HG03469 (cell line): ENCODE measurements around the gene ANKRD34C.
"Not testable (repeated sequence)": the region's sequence is repeated elsewhere in the genome, so short reads cannot be mapped to it uniquely, and the experiment has no call there.

Experiments used
- ATAC-seq: cut with Tn5 transposase; IDR thresholded peaks from one replicate; pipeline ENCODE4 v1.9.1; 2021; ENCODE audit warnings: mild to moderate bottlenecking, moderate library complexity, moderate number of reproducible peaks; ENCODE audit not compliant: unreplicated experiment

ANKRD34C gene

DNA sequence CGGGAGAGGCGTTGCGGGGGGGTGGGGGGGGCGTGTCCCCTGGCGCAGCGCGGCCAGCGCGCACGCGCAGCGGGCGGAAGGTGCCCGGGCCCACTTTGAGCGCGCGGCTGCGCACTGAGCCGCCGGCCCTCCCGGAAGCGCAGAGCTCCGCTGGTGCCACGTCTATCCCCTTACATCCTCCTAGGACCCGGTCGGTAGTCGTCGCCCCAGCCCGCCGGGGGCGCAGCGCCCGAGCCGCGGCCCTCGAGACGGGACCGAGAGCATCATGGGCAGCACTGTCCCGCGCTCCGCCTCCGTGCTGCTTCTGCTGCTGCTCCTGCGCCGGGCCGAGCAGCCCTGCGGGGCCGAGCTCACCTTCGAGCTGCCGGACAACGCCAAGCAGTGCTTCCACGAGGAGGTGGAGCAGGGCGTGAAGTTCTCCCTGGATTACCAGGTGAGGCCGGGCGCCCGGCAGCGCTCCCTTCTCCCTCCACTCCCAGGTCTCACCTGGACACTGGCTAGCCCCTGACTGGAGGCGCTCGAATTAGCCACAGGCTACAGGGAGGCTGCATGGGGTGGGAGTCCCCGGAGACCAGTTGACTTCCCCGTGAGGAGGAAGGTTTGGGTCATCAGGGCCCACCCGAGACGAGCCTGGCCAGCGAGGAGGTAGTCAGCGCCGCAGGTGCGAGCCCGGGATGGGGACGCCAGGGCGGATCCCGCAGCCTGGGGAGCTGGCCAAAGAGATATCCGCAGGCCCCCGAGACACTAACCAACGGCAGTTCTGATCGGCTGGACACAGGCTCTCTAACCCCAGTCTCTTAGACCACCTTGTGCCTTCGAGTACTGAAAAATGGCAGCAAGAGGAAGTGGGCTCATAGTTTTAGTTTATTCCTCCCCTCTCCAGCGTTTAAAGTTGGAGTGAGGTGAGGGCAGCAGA, 28.7 kb downstream of the ANKRD34C start, which contains the start of gene TMED3:
TSS of gene TMED3 (plus strand) at position 128 of the 916 bp plus-strand sequence. CDS start at position 266, 138 bp downstream.
- ATAC-seq, result peak; percentile 85

DNA sequence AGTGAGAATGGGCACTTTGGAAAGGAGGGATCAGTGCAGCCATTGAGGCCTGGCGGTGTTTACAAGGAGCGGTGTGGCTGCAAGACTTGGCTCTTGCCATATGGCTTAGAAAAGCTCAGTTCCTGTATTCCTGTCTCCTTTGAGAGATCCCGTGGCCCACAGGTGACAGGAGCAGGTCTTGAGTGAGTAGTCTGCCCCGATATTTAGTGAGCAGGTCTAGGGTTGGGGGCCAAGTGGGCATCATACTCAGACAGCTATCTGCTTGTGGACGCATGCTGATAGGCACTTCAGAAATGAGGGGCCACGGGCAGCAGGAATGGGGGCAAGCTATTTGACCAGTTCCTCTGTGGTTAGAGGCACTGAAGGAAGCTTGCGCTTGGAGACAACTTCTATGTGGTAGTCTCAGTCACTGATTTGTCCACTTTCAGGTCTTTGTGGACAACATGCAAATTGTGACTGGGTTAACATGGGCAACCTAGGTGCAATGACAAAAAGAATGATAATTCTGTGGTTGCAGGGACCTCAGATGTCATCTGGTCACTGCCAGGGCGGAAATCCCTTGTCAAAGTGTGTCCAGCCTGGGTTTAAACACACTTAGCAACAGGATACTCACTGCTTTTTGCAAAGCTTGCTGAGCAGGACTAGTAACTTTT, 29.5 kb downstream of the ANKRD34C start:
- ATAC-seq, result no peak

DNA sequence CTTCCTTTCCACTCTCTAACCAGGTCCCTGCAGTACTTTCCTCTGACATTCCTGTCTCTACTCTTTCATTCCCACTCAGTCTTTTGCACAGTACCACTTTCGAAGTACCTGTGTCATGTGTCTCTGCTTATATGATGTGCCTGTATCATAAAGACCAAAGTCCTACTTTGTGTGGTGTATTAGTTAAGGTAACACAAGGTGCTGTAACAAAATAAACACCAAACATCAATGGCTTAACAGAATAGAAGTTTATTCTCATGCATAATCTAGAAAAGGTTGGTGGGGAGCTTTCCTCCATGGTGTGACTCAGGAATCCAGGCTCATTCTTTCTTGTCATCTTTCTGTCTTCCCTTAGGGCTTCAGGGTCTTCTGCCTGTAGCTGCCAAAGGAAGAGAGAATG, 31.7 kb downstream of the ANKRD34C start:
- no peak for ATAC-seq

DNA sequence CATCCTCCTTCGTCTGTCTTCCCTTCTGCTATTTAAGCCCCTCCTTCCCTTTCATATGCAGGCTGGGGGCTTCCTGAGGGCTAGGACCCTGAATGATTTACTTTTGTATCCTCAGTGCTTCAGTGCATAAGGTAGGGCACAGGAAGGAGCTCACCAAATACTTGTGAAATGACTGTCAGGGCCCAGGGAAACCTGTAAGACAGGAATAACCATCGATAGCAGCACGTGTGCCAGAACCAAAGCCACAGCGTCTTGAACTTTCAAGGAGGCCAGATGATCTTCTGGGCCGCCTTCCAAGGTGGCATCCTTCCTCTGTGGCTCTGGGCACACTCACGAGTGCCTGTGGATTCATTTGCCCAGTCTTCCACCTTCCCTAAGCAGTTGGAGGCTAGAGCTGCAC, 32.3 kb downstream of the ANKRD34C start:
- ATAC-seq, result no peak

DNA sequence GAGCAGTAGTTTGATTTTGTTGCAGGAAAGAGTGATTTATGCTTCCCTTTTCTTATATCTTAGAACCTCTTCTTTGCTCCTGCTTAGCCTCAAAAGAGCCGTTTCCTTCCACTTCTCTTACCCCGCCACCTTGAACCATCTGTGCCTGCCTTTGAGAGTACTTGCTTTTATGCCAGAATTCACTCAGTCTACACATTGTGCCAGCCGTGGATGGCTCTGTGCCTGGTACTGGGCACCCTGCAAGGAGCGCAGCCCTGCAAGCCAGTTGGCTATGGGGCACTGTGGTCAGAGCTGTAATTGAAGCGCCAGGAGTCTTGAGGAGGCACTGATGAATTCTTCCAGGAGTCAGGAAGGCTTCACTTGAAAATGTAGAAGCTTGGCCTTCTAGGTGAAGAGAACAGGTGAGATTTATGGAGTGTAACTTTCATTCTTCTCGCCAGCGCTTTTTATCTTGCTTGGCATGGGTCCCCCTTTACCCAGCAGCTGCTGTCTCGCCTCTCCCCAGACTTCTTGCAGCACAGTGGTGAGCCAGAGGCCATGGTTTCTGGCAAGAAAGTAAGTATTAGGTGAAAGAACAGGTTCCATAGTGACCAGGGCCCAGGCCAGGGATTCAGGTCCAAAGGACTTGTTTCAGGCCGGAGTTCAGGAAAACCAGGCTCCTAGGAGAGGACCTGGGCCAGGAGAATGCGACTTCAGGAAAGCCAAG, 33.3 kb downstream of the ANKRD34C start:
- no peak for ATAC-seq

DNA sequence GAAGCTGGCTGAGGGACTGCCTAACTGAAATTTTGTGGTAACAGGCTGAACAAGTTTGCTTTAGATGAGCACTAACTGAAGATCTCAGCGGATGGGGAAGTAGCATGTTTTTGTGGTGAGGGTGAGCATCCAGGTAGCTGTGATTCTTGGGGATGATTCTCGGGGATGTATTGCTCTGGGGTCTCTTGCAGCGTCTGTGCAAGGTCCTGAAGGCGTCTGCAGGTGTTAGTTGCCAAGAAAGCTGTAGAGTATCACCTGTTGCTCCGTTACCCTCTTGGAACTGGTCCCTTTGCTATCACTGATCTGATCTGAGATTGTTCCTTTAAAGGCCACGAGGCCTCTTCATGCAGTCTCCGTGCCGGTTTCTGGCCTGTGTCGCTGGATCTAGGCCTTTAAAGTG, 34.3 kb downstream of the ANKRD34C start:
- ATAC-seq, result no peak

DNA sequence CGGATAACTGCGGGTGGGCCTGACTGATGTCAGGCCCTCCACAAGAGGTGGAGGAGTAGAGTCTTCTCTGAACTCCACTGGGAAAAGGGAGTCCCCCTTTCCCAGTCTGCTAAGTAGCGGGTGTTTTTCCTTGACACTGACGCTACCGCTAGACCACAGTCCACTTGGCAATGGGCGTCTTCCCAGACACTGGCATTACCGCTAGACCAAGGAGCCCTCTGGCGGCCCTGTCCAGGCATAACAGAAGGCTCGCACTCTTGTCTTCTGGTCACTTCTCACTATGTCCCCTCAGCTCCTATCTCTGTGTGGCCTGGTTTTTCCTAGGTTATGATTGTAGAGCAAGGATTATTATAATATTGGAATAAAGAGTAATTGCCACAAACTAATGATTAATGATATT, 37.5 kb downstream of the ANKRD34C start:
- not testable (repeated sequence) for ATAC-seq

DNA sequence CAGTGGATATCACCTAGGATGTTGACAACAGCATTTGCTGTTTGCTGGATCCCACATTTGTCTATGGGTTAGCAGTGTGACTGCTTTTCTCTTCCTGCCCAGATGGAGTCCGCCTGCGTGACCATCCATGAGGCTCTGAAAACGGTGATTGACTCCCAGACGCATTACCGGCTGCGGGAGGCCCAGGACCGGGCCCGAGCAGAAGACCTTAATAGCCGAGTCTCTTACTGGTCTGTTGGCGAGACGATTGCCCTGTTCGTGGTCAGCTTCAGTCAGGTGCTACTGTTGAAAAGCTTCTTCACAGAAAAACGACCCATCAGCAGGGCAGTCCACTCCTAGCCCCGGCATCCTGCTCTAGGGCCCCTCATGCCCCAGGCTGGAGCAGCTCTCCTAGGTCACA, 39.4 kb downstream of the ANKRD34C start:
- no peak for ATAC-seq

DNA sequence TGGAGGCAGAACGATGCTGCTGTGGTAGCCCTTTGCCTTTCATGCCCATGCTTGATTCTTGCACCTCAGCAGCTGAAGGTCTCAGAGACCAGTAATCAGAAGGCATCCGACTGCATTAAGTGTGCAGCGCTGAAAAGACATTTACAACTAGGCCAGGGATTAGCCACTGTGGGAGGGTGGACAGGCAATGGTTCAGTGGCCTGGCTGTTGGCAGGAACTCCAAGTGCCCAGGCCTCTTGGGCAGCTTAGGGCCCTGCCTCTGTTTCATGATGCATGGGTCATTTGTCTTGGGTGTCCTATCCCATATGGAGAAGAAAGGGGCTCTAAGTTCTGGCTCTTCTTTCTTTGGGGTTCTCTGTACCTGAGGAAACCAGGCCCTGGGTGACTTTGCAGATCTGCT, 39.8 kb downstream of the ANKRD34C start:
- ATAC-seq, result no peak

DNA sequence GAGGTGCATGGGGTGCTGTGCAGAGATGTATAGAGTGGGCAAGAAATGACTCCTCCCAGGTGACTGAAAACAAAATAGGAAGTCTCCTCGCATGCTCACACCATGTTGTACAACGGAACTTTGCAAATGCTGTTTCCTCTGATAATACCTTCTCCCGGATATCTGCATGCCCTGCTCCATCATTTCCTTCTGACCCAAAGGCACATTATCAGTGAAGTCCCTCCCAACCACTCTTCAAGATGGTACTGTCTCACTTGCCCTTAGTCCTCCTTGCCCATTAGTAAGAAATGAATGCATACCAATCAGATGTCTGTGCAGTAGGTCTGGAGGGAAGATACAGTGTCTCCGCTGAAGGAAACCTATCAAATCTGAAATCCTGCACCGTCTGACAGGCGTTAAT, 40.4 kb downstream of the ANKRD34C start:
- ATAC-seq, result no peak

DNA sequence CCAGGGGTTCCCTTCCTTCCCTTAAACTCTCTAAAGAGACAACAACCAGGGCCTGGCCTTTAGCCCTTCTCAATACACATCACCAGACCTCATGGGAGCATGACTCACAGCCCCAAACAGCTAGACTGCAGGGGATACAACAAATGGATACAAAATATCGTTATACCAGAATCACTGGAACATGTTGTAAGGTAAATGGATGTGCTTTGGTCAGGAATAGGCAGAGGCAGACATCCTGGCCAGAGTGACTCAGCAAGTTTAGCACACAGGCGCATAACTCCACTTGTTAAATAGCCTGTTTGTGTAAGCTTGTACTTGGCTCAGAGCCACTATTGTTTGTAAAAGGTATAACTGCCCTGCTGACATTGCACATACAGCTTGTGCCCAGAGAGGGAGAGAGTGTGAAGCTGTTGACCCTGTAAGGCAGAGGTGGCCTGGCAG, 46.7 kb downstream of the ANKRD34C start:
- ATAC-seq, result no peak
